ENCODE data around the gene USP36.

GRCh38 chr17:78823282-78824046, 17.1 kb downstream of the USP36 start:
- TF ChIP-seq CTCF (IDR thresholded peaks at IDR 0.05) (no peak), POLR2AphosphoS5 (IDR thresholded peaks at IDR 0.05; ENCODE audit: low read depth, low read length) (no peak), SIN3A (IDR thresholded peaks at IDR 0.05; ENCODE audit: borderline replicate concordance, insufficient read depth, low read depth, low read length) (no peak), REST (IDR thresholded peaks at IDR 0.05; ENCODE audit: insufficient read depth in 1 of 2, low read depth in 2 of 2, low read length in 1 of 2) (no peak)
